Left colon (tissue), 2 donors: ENCODE data around the gene USP15. TPM values are rescaled to one million over a fixed set of nuclear protein-coding genes. Genes with fewer than 3 reads are reported as not detected.
"Not testable (repeated sequence)": the region's sequence is repeated elsewhere in the genome, so short reads cannot be mapped to it uniquely, and the experiment has no call there.

Experiments used
- ATAC-seq: fragments of 200-7000 bp; cut with Tn5 transposase; one replicate; pipeline ENCODE4 v1.9.1; 2020; ENCODE audit warnings: mild to moderate bottlenecking, moderate library complexity
- DNase-seq, 2 donors: peaks; one replicate each; pipeline ENCODE4 v3.0.0-alpha.2; 2020
- intact Hi-C, 2 donors: fragments of 100-400 bp; cut with DNase I in 1 of 2; cut with micrococcal nuclease in 1 of 2; formaldehyde crosslinking; loops; one replicate each; pipeline versions ENCODE4 v1.11.2 to v1.14.0; 2022; cut with DNase I, micrococcal nuclease
- total RNA-seq, 2 donors: library from RNA; stranded (reverse); fragmentation: NEBNext Ultra II Directional; extraction: Animal tissue kit (Norgen Biotek cat#: 25700); gene quantifications; one replicate each; pipeline ENCODE4 v1.2.1, GENCODE V29; 2021
- donor health status: DM: no; HTN: no; CAD: no.
- donor health status: DM: yes; HTN: yes; CAD: no.

USP15 gene
- total RNA-seq, 2 donors from 2014 or later = 55.3 to 61.2 TPM

DNA sequence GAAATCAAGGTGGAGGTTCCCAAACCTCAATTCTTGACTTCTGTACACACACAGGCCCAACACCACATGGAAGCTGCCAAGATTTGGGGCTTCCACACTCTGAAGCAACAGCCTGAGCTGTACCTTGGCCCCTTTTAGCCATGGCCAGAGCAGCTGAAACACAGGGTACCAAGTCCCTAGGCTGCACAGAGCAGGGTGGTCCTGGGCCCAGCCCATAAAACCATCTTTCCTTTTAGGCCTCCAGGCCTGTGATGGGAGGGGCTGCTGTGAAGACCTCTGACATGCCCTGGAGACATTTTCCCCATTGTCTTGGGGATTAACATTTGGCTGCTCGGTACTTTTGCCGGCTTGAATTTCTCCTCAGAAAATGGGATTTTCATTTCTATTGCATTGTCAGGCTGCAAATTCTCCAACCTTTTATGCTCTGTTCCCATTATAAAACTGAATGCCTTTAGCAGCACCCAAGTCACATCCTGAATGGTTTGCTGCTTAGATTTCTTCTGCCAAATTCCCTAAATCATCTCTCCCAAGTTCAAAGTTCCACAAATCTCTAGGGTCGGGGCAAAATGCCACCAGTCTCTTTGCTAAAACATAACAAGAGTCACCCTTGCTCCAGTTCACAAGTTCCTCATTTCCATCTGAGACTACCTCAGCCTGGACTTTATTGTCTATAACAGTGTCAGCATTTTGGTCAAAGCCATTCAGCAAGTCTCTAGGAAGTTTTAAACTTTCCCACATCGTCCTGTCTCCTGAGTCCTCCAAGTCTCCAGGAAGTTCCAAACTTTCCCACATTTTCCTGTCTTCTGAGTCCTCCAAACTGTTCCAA is 84.7 kb downstream of the USP15 start:
- DNase-seq, ATAC-seq, intact Hi-C loops: not testable (repeated sequence)

DNA sequence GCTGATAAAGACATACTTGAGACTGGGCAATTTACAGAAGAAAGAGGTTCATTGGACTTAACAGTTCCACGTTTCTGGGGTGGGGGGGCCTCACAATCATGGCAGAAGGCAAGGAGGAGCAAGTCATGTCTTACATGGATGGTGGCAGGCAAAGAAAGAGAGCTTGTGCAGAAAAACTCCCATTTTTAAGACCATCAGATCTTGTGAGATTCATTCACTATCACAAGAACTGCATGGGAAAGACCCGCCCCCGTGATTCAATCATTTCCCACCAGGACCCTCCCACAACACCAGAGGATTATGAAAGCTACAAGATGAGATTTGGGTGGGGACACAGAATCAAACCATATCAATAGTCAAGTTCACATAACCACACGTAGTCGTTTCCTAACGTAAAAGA is 85.5 kb downstream of the USP15 start:
- ATAC-seq = no peak
- no peak for DNase-seq
- intact Hi-C loops = no loop called here

DNA sequence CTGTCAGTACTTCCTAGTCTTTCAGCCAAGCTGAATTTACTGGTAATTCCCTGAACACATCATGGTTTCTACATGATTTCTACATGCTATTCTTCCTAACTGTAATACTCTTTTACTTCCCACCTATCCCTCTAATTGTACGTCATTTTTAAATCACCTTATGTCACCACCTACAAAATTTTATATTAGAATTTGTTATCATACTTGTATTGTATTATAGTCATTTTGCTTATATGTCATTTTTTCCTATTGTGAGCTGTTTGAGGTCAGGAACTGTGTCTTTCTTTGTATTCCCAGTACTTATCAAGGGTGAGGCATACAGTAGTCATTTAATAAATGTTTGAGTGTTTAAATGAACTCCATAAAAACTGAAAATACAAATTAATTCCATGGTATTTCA is 86.6 kb downstream of the USP15 start:
- intact Hi-C loops = no loop called here
- DNase-seq (no peak), ATAC-seq (no peak)

DNA sequence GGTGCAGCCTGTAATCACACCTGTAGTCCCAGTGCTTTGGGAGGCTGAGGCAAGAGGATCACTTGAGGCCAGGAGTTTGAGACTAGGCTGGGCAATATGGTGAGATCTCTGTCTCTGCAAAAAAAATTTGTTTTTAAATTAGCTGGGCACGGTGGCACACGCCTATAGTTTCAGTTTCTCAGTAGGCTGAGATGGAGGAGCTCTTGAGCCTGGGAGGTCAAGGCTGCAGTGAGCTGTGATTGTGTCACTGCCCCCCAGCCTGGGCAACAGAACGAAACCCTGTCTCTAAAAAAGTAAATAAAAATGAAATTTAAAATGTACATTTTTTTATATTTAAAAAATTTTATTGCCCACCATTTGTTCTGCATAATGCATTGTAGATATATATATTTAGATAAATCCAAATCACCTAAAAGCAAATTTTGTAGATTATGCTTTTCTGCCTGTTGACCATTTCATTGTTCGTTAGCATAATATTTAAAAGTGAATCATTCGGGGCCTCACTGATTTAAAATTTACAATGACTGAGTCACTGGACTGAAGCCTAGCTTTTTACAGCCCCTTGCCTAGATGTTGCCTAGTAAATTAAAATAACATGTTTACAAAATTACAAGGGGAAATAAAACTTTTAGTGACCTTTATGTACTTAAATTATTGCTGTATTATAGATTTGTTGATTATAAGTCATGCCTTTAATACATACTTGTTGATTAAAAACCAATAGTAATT is 87.9 kb downstream of the USP15 start:
- intact Hi-C loops = no loop called here
- ATAC-seq (no peak), DNase-seq (no peak)

DNA sequence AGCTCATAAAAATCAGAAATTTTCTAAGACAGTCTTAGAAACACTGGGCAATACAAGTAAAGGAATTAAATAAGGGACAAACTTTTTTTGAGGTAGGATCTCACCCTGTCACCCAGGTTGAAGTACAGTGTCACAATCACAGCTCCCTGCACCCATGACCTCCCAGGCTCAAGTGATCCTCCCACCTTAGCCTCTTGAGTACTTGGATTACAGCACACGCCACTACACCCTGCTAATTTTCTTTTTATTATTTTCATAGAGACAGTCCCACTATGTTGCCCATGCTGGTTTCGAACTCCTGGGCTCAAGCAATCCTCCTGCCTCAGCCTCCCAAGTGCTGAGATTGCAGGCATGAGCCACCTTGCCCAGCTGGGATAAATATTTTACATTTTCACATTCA is 90.3 kb downstream of the USP15 start:
- ATAC-seq = no peak
- intact Hi-C loops = no loop called here
- DNase-seq = no peak

DNA sequence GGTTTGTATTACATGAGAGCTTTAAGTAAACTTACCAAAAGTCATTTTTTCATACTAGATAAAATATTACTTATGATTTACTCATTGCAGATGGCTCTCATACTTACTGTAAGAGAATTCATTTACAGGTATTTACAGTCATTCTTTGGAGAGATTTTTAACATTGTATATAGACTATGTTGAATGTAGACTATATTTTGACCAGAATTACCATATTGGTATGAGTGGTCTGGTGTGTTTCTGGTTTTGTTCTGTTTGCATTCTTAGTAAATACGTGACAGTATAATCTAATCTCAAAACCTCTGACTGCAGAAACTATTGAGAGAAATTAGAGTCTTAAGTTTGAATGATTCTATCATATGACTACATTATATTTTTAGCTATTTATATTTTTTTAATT is 91.1 kb downstream of the USP15 start:
- intact Hi-C loops = no loop called here
- no peak for ATAC-seq

DNA sequence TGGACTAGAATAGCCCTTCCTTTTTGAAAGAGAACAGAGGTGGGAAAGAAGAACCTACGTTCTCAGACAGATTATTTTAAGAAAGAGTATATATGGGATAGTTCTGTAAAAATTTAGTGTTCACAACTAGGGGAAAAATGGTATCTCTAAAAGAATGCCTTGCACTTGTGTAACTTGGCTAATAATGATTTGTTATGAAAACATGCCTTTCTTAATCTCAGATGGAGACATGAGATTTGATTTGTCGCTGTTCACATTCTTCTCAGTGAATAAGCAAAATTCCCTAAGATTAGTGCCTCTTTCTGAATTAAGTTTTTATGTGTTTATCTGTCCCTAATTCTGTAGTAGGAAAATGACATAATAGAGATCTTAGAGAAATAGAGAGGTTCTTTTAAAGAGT is 100.8 kb downstream of the USP15 start:
- intact Hi-C loops = no loop called here
- DNase-seq = no peak
- no peak for ATAC-seq

More for the DNA sequence above, 91.1 kb downstream of the USP15 start:
- DNase-seq = no peak

DNA sequence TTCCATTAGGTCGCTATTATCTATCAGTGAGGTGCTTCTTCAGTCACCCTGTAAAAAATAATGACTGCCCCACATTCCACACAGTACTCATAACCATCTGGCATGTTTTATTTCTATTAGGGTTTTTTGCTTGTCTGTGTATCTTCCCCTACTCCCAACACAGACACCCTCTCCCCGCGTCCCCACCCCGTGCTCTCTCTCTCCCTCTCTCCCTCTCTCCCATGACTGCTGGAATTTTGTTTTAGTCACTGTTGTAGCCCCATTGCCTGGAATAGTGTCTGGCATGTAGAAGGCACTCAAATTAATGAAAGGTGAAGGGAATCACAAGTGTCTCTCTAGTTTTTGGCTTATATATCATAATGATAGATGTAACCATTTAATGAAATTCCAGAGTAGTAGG is 103.3 kb downstream of the USP15 start:
- intact Hi-C loops = no loop called here
- DNase-seq = no peak

DNA sequence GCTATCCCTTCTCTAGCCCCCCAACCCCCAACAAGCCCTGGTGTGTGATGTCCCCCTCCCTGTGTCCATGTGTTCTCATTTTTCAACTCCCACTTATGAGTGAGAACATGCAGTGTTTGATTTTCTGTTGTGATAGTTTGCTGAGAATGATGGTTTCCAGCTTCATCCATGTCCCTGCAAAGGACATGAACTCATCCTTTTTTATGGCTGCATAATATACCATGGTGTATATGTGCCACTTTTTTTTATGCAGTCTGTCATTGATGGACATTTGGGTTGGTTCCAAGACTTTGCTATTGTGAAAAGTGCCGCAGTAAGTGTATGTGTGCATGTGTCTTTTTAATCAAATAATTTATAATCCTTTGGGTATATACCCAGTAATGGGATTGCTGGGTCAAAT is 104.5 kb downstream of the USP15 start:
- DNase-seq, ATAC-seq, intact Hi-C loops: not testable (repeated sequence)

More for the DNA sequence above, 103.3 kb downstream of the USP15 start:
- no peak for ATAC-seq

DNA sequence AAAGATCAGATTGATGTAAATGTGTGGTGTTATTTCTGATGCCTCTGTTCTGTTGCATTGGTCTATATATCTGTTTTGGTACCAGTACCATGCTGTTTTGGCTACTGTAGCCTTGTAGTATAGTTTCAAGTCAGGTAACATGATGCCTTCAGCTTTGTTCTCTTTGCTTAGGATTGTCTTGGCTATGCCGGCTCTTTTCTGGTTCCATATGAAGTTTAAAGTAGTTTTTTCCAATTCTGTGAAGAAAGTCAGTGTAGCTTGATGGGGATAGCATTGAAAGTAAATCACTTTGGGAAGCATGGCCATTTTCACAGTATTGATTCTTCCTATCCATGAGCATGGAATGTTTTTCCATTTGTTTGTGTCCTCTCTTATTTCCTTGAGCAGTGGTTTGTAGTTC is 105.6 kb downstream of the USP15 start:
- ATAC-seq, intact Hi-C loops, DNase-seq: not testable (repeated sequence)

DNA sequence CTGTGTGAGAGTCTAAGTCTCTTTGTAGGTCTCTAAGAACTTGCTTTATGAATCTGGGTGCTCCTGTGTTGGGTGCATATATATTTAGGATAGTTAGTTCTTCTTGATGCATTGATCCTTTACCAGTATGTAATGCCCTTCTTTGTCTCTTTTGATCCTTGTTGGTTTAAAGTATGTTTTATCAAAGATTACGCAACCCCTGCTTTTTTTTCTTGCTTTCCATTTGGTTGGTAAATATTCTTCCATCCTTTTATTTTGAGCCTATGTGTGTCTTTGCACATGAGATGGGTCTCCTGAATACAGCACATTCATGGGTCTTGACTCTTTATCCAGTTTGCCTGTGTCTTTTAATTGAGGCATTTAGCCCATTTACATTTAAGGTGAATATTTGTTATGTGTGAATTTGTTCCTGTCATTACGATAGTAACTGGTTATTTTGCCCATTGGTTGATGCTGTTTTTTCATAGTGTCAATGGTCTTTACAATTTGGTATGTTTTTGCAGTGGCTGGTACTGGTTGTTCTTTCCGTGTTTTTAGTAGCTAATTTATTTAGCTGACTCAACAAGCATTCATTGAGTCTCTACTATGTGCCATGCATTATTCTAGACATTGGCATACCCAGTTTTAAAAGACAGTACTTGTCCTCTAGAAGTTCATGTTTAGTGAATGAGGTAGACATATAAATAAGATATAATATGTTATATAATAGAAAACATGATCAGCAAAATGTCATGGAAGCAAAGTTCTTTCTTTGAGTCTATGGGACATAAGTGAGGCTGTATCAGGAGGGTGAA is 108.4 kb downstream of the USP15 start:
- DNase-seq, intact Hi-C loops, ATAC-seq: not testable (repeated sequence)

DNA sequence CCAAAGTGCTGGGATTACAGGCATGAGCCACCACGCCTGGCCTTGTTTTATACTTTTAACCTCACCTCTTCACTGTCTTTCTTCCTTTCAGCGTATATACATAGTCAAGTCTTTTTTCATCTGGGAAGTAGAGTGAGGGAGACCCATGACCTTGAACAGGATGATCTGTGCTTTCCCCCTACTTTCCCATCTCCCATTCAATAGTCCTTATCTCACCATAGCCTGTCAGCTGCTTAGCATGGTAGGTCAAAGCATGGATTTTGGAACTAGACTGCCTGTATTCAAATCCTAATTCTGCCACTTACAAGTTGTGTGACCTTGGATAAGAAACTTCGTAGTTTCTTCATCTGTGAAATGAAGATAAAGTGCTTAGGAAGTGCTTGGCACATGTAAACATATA is 110.0 kb downstream of the USP15 start:
- ATAC-seq (no peak), DNase-seq (no peak)
- intact Hi-C loops = no loop called here

DNA sequence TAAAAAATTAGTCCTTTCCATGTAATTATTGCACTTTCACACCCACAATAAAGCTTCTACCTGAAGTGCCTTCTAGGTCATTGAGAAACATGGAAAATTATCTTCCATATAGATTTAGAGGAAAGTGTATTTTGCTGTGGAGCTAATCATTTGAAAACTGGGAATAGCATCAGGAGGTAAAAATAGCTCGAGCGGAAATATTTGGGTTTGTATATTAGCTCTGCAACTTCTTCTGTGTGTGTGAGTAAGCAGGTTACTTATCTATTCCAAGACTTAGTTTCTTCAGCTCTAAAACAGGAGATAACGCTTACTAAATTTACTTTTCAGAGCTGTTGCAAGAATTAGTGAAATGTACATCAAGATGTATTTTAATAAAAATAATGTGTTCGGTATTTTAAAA is 111.5 kb downstream of the USP15 start:
- intact Hi-C loops = no loop called here
- no peak for DNase-seq
- ATAC-seq = no peak

DNA sequence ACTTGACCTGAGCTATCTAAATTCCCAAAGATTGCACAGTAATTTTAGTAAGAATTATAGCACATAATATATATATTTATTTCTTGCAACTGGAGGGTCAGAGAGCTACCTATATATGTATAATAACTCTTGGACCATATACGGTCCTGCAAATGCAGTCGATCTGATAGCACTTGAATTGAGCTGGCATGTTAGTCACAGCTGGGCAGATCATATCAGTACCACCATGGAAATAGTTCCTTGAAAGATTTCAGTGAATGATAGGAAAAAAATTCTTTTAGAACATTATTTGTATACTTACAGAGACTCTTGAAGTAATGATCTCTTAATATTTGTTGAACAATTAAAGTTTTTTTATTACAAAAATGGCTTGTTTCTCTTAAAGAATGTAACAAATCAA is 111.9 kb downstream of the USP15 start:
- intact Hi-C loops = no loop called here
- DNase-seq = no peak
- ATAC-seq = no peak

DNA sequence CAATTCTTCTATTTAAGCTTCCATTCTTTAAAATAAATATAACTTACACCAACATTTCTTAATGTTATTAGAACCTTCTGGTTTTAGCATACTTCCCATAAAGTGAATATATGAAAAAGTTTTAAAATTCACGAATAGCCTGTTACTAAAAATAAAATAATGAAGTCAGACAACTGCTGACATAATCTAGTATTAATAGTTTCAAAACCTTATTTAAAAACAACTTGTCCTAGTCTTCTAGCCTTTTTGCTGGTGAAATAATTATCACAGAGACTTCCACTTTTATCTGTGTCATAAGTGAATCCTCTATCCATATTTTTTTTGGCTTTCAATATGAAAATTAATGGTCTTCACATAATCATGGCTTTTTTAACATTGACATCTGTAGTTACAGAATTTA is 112.6 kb downstream of the USP15 start:
- ATAC-seq = no peak
- DNase-seq = no peak

DNA sequence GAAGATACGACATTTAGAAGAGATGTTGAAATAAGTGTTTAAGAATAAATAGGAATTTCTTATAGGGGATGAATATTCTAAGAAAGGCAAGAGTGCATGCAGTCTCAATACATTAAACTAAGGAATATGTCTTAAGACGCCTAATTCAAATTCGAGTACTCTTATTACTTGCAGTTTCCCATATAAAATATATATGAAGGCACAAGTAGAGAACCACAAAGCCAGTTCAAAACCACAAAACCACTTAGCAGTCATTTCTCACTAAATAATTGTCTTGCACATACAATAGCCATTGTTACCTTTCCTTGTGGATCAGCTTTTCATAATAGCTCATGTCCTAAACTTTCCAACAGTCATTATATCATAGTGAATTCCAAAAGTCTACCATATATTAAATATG is 115.4 kb downstream of the USP15 start:
- ATAC-seq (no peak), DNase-seq (no peak)
- intact Hi-C loops = no loop called here

More for the DNA sequence above, 112.6 kb downstream of the USP15 start:
- intact Hi-C loops = no loop called here

DNA sequence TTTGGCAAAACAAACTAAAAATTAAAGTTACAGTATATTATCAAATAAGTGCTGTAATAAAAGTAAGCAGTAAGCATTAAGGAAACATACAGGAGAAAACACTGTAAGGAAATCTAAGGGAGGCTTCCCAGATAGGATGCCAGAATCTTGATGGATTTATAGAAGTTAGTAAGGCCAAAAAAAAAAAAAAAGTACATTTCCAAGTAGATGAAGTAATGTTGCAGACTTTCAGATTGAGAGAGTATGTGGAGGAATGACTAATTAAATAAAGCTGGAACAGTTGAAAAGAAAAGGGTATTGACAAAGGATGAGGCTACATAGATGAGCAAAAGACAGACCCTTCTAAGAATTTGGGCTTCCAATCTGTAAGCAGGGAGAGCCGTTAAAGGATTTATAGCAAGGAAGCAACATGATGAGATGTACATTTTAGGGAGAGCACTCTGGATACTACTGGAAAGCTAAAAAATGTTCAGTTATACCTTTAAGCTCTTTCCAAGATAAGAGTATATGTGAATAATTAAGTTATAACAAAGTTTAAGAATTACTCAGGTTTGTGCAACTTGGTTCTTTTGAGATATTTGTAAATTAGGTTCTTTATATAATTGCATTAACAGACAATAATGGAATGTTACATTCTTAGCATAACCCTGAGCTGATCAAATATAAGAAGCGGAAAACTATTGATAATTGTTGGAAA is 119.0 kb downstream of the USP15 start:
- ATAC-seq (no peak), DNase-seq (no peak)
- intact Hi-C loops = no loop called here

DNA sequence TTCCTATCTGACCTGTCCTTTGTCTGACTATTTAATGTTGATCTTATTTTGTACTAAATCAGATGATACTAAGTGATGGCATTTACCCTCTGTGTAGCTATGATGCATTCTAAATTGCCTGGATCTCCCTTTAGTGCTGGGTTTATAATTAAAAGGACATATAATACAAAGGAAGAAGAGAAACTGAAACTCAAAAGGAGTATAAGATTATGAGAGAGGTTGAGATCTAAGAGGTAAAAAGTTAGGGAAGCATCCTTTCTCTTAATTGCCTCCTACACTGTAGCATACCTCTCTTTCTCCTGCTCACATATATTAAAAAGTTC is 119.5 kb downstream of the USP15 start:
- DNase-seq (no peak), ATAC-seq (no peak)

DNA sequence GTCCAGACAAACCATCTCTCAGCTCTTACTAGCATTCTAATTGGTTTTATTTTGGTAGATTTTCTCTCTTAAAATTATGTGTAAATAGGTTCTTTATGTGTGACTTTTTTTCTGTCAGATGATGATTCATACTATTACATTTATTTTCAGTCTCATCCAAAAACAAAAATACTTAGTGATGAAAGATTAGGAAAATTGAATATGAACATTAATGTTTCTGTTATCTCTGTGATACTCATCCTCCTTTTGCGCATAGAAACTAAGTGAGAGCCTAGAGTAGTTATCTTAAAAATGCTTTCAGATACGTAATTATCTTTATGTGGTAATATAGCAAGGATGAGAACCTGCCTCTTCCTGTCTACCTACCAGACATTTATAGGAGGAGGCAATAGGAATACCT is 122.3 kb downstream of the USP15 start:
- ATAC-seq = no peak
- intact Hi-C loops = no loop called here
- no peak for DNase-seq

More for the DNA sequence above, 119.5 kb downstream of the USP15 start:
- intact Hi-C loops = no loop called here
